ENCODE data around the gene TAF11L3. TPM values are rescaled to one million over a fixed set of nuclear protein-coding genes. Genes with fewer than 3 reads are reported as not detected.

TAF11L3 gene
- polyA plus RNA-seq, 10 donors: not detected

Other genes starting within 250 kb of the TAF11L3 start
- gene TAF11L2, start 20.1 kb upstream of the TAF11L3 start, polyA plus RNA-seq (ENCODE audit: insufficient read length in 10 of 10): not detected
- gene TAF11L4, start 3.4 kb downstream of the TAF11L3 start, polyA plus RNA-seq (ENCODE audit: insufficient read length in 10 of 10): not detected
- not detected for gene TAF11L5, start 6.9 kb downstream of the TAF11L3 start, polyA plus RNA-seq (ENCODE audit: insufficient read length in 10 of 10)
- gene TAF11L6, start 10.3 kb downstream of the TAF11L3 start, polyA plus RNA-seq (ENCODE audit: insufficient read length in 10 of 10): not detected
- not detected for gene TAF11L7, start 67.4 kb downstream of the TAF11L3 start, polyA plus RNA-seq (ENCODE audit: insufficient read length in 10 of 10)
- gene TAF11L8, start 72.6 kb downstream of the TAF11L3 start, polyA plus RNA-seq (ENCODE audit: insufficient read length in 10 of 10): not detected
- not detected for gene TAF11L9, start 76.0 kb downstream of the TAF11L3 start, polyA plus RNA-seq (ENCODE audit: insufficient read length in 10 of 10)
- gene TAF11L10, start 79.5 kb downstream of the TAF11L3 start, polyA plus RNA-seq (ENCODE audit: insufficient read length in 10 of 10): not detected
- gene TAF11L11, start 85.8 kb downstream of the TAF11L3 start, polyA plus RNA-seq (ENCODE audit: insufficient read length in 10 of 10): not detected
- not detected for gene TAF11L12, start 92.0 kb downstream of the TAF11L3 start, polyA plus RNA-seq (ENCODE audit: insufficient read length in 10 of 10)
- not detected for gene TAF11L13, start 113.7 kb downstream of the TAF11L3 start, polyA plus RNA-seq (ENCODE audit: insufficient read length in 10 of 10)
- gene TAF11L14, start 116.1 kb downstream of the TAF11L3 start, polyA plus RNA-seq (ENCODE audit: insufficient read length in 10 of 10): not detected

Data from muscle of back (tissue), 10 donors.